Stimulated activated CD4-positive, alpha-beta T cell treated with anti-CD3 and anti-CD28 coated beads, Interleukin-12 subunit alpha, Interleukin-12 subunit beta, amount 100 ng/mL, for 48 hours (primary cell): Measurements from ENCODE around the gene NHSL2.

Experiments
- DNase-seq, 3 donors: peaks; one replicate each; pipeline ENCODE4 v3.0.0-alpha.2; 2020; ENCODE audit warnings: low read depth in 2 of 3, low spot score in 1 of 3

Gene NHSL2

GRCh38 chrX:72016881-72017783, 106.5 kb downstream of the NHSL2 start:
- no peak for DNase-seq

GRCh38 chrX:72018277-72019112, 107.8 kb downstream of the NHSL2 start:
- peak; percentile 62 to 67 (median 65) for DNase-seq

GRCh38 chrX:72019487-72019886, 108.8 kb downstream of the NHSL2 start:
- no peak for DNase-seq

- no peak for DNase-seq
Measured at GRCh38 chrX:72020204-72020603, 109.6 kb downstream of the NHSL2 start.

- no peak for DNase-seq
Measured at GRCh38 chrX:72020788-72021187, 110.1 kb downstream of the NHSL2 start.

- DNase-seq, result no peak
Measured at GRCh38 chrX:72021975-72022374, 111.3 kb downstream of the NHSL2 start.

GRCh38 chrX:72023071-72023470, 112.4 kb downstream of the NHSL2 start:
- DNase-seq, result no peak

GRCh38 chrX:72025236-72025770, 114.7 kb downstream of the NHSL2 start:
- DNase-seq, result no peak

GRCh38 chrX:72026341-72027023, 115.8 kb downstream of the NHSL2 start:
- no peak for DNase-seq

GRCh38 chrX:72027024-72027913, 116.6 kb downstream of the NHSL2 start:
- no peak for DNase-seq

- DNase-seq, result no peak
Measured at GRCh38 chrX:72027914-72028307, 117.3 kb downstream of the NHSL2 start.

GRCh38 chrX:72028701-72029470, 118.2 kb downstream of the NHSL2 start:
- DNase-seq, result no peak

GRCh38 chrX:72029483-72030411, 119.1 kb downstream of the NHSL2 start:
- DNase-seq, result no peak

GRCh38 chrX:72030431-72030830, 119.8 kb downstream of the NHSL2 start:
- no peak for DNase-seq

GRCh38 chrX:72031118-72031517, 120.5 kb downstream of the NHSL2 start:
- no peak for DNase-seq

GRCh38 chrX:72031634-72032033, 121.0 kb downstream of the NHSL2 start:
- no peak for DNase-seq

- no peak for DNase-seq
Measured at GRCh38 chrX:72037601-72038000, 127.0 kb downstream of the NHSL2 start.

- DNase-seq, result no peak
Measured at GRCh38 chrX:72038016-72038415, 127.4 kb downstream of the NHSL2 start.
